ENCODE data around the gene HSBP1L1.

- TF ChIP-seq EP300 (IDR thresholded peaks at IDR 0.05; ENCODE audit: borderline replicate concordance in 1 of 2, low read depth in 1 of 2, low read length in 1 of 2) (no peak), REST (IDR thresholded peaks at IDR 0.05; ENCODE audit: low read depth, low read length) (no peak)
These were observed 22.8 kb upstream of the HSBP1L1 start for GRCh38 chr18:79941473-79942119.
